Activated CD4-positive, alpha-beta memory T cell treated with anti-CD3 and anti-CD28 coated beads, Interleukin-2, amount 10 ng/mL, durations not matched to agents 7 days and 5 days (primary cell): ENCODE measurements around the gene TMEM79. TPM values are rescaled to one million over a fixed set of nuclear protein-coding genes. Genes with fewer than 3 reads are reported as not detected.
"Not testable (repeated sequence)": the region's sequence is repeated elsewhere in the genome, so short reads cannot be mapped to it uniquely, and the experiment has no call there.

Experiments used
- CTCF ChIA-PET: fragments of 350-600 bp; sonication (Branson Sonifier 250); formaldehyde crosslinking; loops from one replicate; lab custom pipeline; 2021; ENCODE audit warnings: antibody characterized with exemption, inconsistent platforms; lab: Charles Lee
- POLR2A ChIA-PET: fragments of 350-600 bp; sonication (Branson Sonifier 250); formaldehyde crosslinking; loops from one replicate; lab custom pipeline; 2021; ENCODE audit warnings: antibody characterized with exemption; lab: Charles Lee
- DNase-seq: peaks from one replicate; pipeline ENCODE4 v3.0.0-alpha.2; 2020
- H3K27ac Mint-ChIP-seq: one replicate; pipeline ENCODE4 v1.8.0; 2021; ENCODE audit warnings: mild to moderate bottlenecking, mixed read lengths
- H3K27me3 Mint-ChIP-seq: one replicate; pipeline ENCODE4 v1.8.0; 2021; ENCODE audit warnings: mixed read lengths
- H3K36me3 Mint-ChIP-seq: one replicate; pipeline ENCODE4 v1.8.0; 2021; ENCODE audit warnings: low read depth, mixed read lengths
- H3K4me1 Mint-ChIP-seq: one replicate; pipeline ENCODE4 v1.8.0; 2021; ENCODE audit warnings: mixed read lengths
- H3K4me3 Mint-ChIP-seq: one replicate; pipeline ENCODE4 v1.8.0; 2021; ENCODE audit warnings: mild to moderate bottlenecking, mixed read lengths
- H3K9me3 Mint-ChIP-seq: one replicate; pipeline ENCODE4 v1.8.0; 2021; ENCODE audit warnings: mixed read lengths
- total RNA-seq, 2 experiments: library from RNA; stranded (reverse); gene quantifications; one replicate each; pipeline ENCODE4 v1.2.3, GENCODE V29; 2021

TMEM79 gene
- total RNA-seq, 2 experiments from 2014 or later, result 8.9 to 9.1 TPM

DNA sequence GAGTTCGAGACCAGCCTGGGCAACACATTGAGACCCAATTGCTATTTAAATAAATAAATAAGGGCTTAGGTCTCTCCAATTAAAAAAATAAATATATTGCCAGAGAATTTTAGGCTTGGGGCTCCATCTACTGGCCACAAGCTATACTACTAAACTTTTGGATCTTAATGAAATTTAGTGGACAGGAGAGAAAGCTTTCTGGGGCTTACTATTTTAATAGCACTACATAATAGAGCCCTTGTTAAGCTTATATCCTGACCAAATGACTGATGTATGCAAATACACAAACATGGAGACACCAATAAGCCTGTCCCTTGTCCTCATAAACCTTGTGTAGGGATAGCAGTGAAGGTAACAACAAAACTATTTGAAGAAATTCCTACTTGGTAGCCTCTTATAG is 35.5 kb downstream of the TMEM79 start:
- H3K4me3 Mint-ChIP-seq, result no peak overlapping the region
- H3K9me3 Mint-ChIP-seq, result no peaks in the 10 kb centered on the region
- ChIA-PET POLR2A (interaction anchor here (0.7 to 1.5 kb wide), 6 partner anchors 14 to 174 kb away, joined by 3 to 5 read pairs (median 3); partner anchors contain the start of gene SMG5), CTCF (interaction anchor here (0.6 to 2.6 kb wide), 32 partner anchors 8 to 506 kb away, joined by 3 to 26 read pairs (median 4); partner anchors contain the start of genes CCT3, PMF1, SMG5 and TSACC)
- DNase-seq, result peak; percentile 27
- H3K27me3 Mint-ChIP-seq, result no peaks in the 10 kb centered on the region
- H3K4me1 Mint-ChIP-seq, result no peaks in the 10 kb centered on the region
- peaks cover 66% of the 10 kb centered on the region for H3K36me3 Mint-ChIP-seq
- no peak overlapping the region for H3K27ac Mint-ChIP-seq

- CTCF ChIA-PET, result interaction anchor here (0.6 to 1.2 kb wide), 2 partner anchors 44 to 86 kb away, joined by 3 read pairs; no protein-coding TSS in a partner anchor
- H3K27ac Mint-ChIP-seq, result no peak overlapping the region
These were observed 36.4 kb downstream of the TMEM79 start for GRCh38 chr1:156320560-156320959.

GRCh38 chr1:156323179-156323578 is 39.1 kb downstream of the TMEM79 start:
- not testable (repeated sequence) for H3K27me3 Mint-ChIP-seq, H3K4me3 Mint-ChIP-seq, H3K4me1 Mint-ChIP-seq, H3K9me3 Mint-ChIP-seq, DNase-seq, H3K27ac Mint-ChIP-seq
- H3K36me3 Mint-ChIP-seq, result peaks cover 46% of the 10 kb centered on the region
- ChIA-PET CTCF (interaction anchor here (0.6 to 1.6 kb wide), 3 partner anchors 8 to 182 kb away, joined by 3 to 5 read pairs (median 4); no protein-coding TSS in a partner anchor), POLR2A (interaction anchor here (1.1 to 1.5 kb wide), 2 partner anchors 15 to 40 kb away, joined by 3 read pairs; partner anchors contain the start of genes CCT3 and TSACC)

More at GRCh38 chr1:156320560-156320959, 36.4 kb downstream of the TMEM79 start:
- POLR2A ChIA-PET, result interaction anchor here (1.5 kb wide), 1 partner anchor 15 kb away, joined by 3 read pairs; no protein-coding TSS in a partner anchor
- Mint-ChIP-seq H3K27me3 (no peaks in the 10 kb centered on the region), H3K4me1 (no peaks in the 10 kb centered on the region), H3K9me3 (no peaks in the 10 kb centered on the region), H3K36me3 (peaks cover 65% of the 10 kb centered on the region), H3K4me3 (no peak overlapping the region)
- DNase-seq, result no peak

DNA sequence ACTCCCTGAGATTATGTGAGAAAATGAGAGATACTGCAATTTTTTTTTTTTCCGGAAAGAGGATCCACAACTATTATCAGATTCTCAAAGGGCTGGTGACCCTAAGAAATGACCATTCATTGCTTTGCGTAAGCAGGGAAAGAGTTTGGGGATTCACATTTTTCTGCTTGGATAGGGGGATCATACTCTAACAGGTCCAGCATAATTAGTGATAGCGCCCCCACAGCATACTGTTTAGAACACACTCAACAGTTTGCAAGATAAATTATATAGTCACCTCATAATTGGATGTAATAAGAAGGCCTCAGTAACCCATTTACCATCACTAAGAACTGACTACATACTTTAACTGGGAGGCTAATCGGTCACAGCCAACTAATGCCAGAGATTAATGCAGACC is 52.1 kb downstream of the TMEM79 start:
- Mint-ChIP-seq H3K9me3 (no peaks in the 10 kb centered on the region), H3K4me1 (peaks cover 39% of the 10 kb centered on the region), H3K36me3 (peaks cover 44% of the 10 kb centered on the region), H3K27me3 (no peaks in the 10 kb centered on the region), H3K4me3 (peak overlapping the region; percentile 98), H3K27ac (no peak overlapping the region)
- DNase-seq, result no peak
- ChIA-PET CTCF (interaction anchor here (0.7 to 2.4 kb wide), 4 partner anchors 10 to 65 kb away, joined by 3 to 9 read pairs (median 4); no protein-coding TSS in a partner anchor), POLR2A (interaction anchor here (0.9 to 1.4 kb wide), 6 partner anchors 16 to 240 kb away, joined by 3 to 12 read pairs (median 3); partner anchors contain the start of gene SMG5)

DNA sequence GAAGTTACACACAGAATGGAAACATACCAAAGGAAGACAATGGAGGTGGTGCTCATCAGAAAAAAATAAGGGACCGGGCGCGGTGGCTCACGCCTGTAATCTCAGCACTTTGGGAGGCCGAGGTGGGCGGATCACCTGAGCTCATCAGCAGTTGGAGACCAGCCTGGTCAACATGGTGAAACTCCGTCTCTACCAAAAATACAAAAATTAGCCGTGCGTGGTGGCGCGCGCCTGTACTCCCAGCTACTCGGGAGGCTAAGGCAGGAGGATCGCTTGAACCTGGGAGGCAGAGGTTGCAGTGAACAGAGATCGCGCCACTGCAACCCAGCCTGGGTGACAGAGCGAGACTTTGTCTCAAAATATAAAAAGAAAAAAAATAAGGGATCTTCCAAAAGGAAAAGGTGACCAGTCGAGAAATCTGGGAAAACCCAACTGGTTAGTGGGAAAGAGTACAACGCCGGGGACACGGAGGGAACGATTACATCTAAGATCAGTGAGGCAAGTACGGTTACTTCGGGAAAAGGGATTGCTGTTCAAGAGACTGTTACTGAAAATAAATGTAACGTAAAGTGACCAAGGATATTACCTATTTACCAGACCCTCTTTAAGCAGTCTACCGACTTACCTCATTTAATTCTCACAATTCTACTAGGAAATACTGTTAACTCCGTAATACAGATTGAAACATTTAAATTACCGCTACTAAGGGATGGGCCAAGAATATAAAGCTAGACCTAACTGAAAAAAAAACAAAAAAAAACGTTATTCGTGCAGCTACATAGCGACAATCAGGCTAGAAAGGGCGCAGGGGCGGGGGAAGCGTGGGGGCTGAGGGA is 53.1 kb downstream of the TMEM79 start:
- no peaks in the 10 kb centered on the region for H3K9me3 Mint-ChIP-seq
- H3K27me3 Mint-ChIP-seq, result no peaks in the 10 kb centered on the region
- ChIA-PET CTCF (interaction anchor here (0.6 to 2.4 kb wide), 11 partner anchors 8 to 531 kb away, joined by 3 to 9 read pairs (median 3); partner anchors contain the start of gene SMG5), POLR2A (interaction anchor here (0.8 to 2.0 kb wide), 18 partner anchors 10 to 254 kb away, joined by 3 to 15 read pairs (median 3); partner anchors contain the start of genes NAXE, SLC25A44, SMG5 and TMEM79)
- H3K4me1 Mint-ChIP-seq, result peaks cover 39% of the 10 kb centered on the region
- peak overlapping the region; percentile 98 for H3K4me3 Mint-ChIP-seq
- H3K27ac Mint-ChIP-seq, result peak overlapping the region; percentile 95
- H3K36me3 Mint-ChIP-seq, result peaks cover 41% of the 10 kb centered on the region
- peak; percentile 18 for DNase-seq

GRCh38 chr1:156337888-156338179 is 53.7 kb downstream of the TMEM79 start:
- H3K4me3 Mint-ChIP-seq, result peak overlapping the region; percentile 98
- no peaks in the 10 kb centered on the region for H3K27me3 Mint-ChIP-seq
- ChIA-PET POLR2A (interaction anchor here (0.8 to 2.0 kb wide), 13 partner anchors 10 to 254 kb away, joined by 3 to 15 read pairs (median 3); partner anchors contain the start of genes NAXE, SLC25A44, SMG5 and TMEM79), CTCF (interaction anchor here (0.6 to 2.4 kb wide), 9 partner anchors 9 to 532 kb away, joined by 3 to 9 read pairs (median 3); partner anchors contain the start of gene SMG5)
- peaks cover 39% of the 10 kb centered on the region for H3K4me1 Mint-ChIP-seq
- peak overlapping the region; percentile 95 for H3K27ac Mint-ChIP-seq
- no peaks in the 10 kb centered on the region for H3K9me3 Mint-ChIP-seq
- no peak for DNase-seq
- peaks cover 39% of the 10 kb centered on the region for H3K36me3 Mint-ChIP-seq

- Mint-ChIP-seq H3K4me1 (peaks cover 39% of the 10 kb centered on the region), H3K4me3 (peak within 1 kb of the TSS; percentile 98), H3K9me3 (no peaks in the 10 kb centered on the region), H3K27ac (peak within 1 kb of the TSS; percentile 95), H3K27me3 (peaks cover 2% of the 10 kb centered on the region), H3K36me3 (peaks cover 37% of the 10 kb centered on the region)
- ChIA-PET CTCF (interaction anchor here (0.6 to 2.4 kb wide), 8 partner anchors 10 to 242 kb away, joined by 3 to 9 read pairs (median 3); partner anchors contain the start of gene SMG5), POLR2A (interaction anchor here (0.8 to 2.0 kb wide), 13 partner anchors 9 to 253 kb away, joined by 3 to 15 read pairs (median 3); partner anchors contain the start of genes NAXE, SLC25A44, SMG5 and TMEM79)
- DNase-seq, result peak; percentile 99
These were observed 54.3 kb downstream of the TMEM79 start, which contains the start of the genes CCT3 and TSACC for GRCh38 chr1:156338180-156338976. Gene CCT3, minus strand, starts transcription at chr1:156338292. Its CDS starts 108 bp downstream, at chr1:156338184. Gene TSACC, plus strand, starts transcription at chr1:156338526. Its CDS starts 1,232 bp downstream, at chr1:156339758.

Other genes with a start within 250 kb of the TMEM79 start
- gene UBQLN4, start 230.5 kb upstream of the TMEM79 start, total RNA-seq, result 10 to 100 TPM; 27.0 to 31.2 TPM
- 10 to 100 TPM; 63.1 to 66.2 TPM for gene LAMTOR2, start 229.5 kb upstream of the TMEM79 start, total RNA-seq
- under 1 TPM in 1 of 2 experiments, not detected in 1; 0.53 TPM for gene RAB25, start 223.2 kb upstream of the TMEM79 start, total RNA-seq
- under 1 TPM in 1 of 2 experiments, not detected in 1; 0.05 TPM for gene MEX3A, start 201.9 kb upstream of the TMEM79 start, total RNA-seq
- 100 to 1,000 TPM in 1 of 2 experiments, 10 to 100 TPM in 1; 93.6 to 101 TPM for gene LMNA, start 169.6 kb upstream of the TMEM79 start, total RNA-seq
- gene SEMA4A, start 130.7 kb upstream of the TMEM79 start, total RNA-seq, result 10 to 100 TPM; 20.8 to 21.5 TPM
- 10 to 100 TPM; 27.7 to 36.3 TPM for gene SLC25A44, start 90.2 kb upstream of the TMEM79 start, total RNA-seq
- gene PMF1, start 71.3 kb upstream of the TMEM79 start, total RNA-seq, result 10 to 100 TPM; 65.5 to 67.7 TPM
- gene BGLAP, start 42.1 kb upstream of the TMEM79 start, total RNA-seq, result 1 to 10 TPM; 1.5 to 2.7 TPM
- 1 to 10 TPM; 5.6 to 6.3 TPM for gene PAQR6, start 36.3 kb upstream of the TMEM79 start, total RNA-seq
- gene SMG5, start 1.5 kb upstream of the TMEM79 start, total RNA-seq, result 10 to 100 TPM; 58.5 to 60.4 TPM
- 10 to 100 TPM; 36.8 to 39.4 TPM for gene GLMP, start 11.4 kb downstream of the TMEM79 start, total RNA-seq
- gene VHLL, start 15.0 kb downstream of the TMEM79 start, total RNA-seq, result not detected
- gene CCT3, start 54.0 kb downstream of the TMEM79 start, total RNA-seq, result 100 to 1,000 TPM; 181 to 184 TPM
- gene TSACC, start 54.2 kb downstream of the TMEM79 start, total RNA-seq, result under 1 TPM in 1 of 2 experiments, not detected in 1; 0.65 TPM
- gene RHBG, start 84.9 kb downstream of the TMEM79 start, total RNA-seq, result not detected
- gene MEF2D, start 216.4 kb downstream of the TMEM79 start, total RNA-seq, result 10 to 100 TPM; 49.5 to 52.1 TPM